Astrocyte (in vitro differentiated cells and primary cell): ENCODE results near the gene TNFRSF4. TPM values are rescaled to one million over a fixed set of nuclear protein-coding genes. Genes with fewer than 3 reads are reported as not detected.

Source experiments
- DNase-seq: peaks from one replicate; pipeline ENCODE4 v3.0.0-alpha.2; 2010; ENCODE audit warnings: low read depth
- FAIRE-seq: peaks from 2 replicates; lab custom pipeline; 2011; peaks lifted over from hg19 to GRCh38; lab: Jason Lieb, UNC
- H2AFZ ChIP-seq: 2 replicates; pipeline ENCODE4 v1.6.0; 2012; ENCODE audit warnings: low read depth, low read length, inconsistent platforms
- H3K27ac ChIP-seq: 2 replicates; pipeline ENCODE4 v1.5.1; 2011; ENCODE audit warnings: low read depth, low read length, inconsistent platforms
- H3K27me3 ChIP-seq: 2 replicates; pipeline ENCODE4 v1.6.0; 2011; ENCODE audit warnings: low read length, inconsistent platforms; ENCODE audit not compliant: insufficient read depth
- H3K36me3 ChIP-seq: 2 replicates; pipeline ENCODE4 v1.5.1; 2011; ENCODE audit warnings: low read length, inconsistent platforms; ENCODE audit not compliant: insufficient read depth
- H3K4me1 ChIP-seq: 2 replicates; pipeline ENCODE4 v1.5.1; 2011; ENCODE audit warnings: low read length, inconsistent platforms; ENCODE audit not compliant: insufficient read depth
- H3K4me2 ChIP-seq: 2 replicates; pipeline ENCODE4 v1.6.0; 2012; ENCODE audit warnings: low read length, inconsistent platforms
- H3K4me3 ChIP-seq: 2 replicates; pipeline ENCODE4 v1.5.1; 2011; ENCODE audit warnings: low read depth, mild to moderate bottlenecking, low read length, inconsistent platforms; ENCODE audit not compliant: insufficient read depth
- H3K79me2 ChIP-seq: 2 replicates; pipeline ENCODE4 v1.6.0; 2012; ENCODE audit warnings: mild to moderate bottlenecking, low read length, inconsistent platforms; ENCODE audit not compliant: insufficient read depth
- H3K9ac ChIP-seq: 2 replicates; pipeline ENCODE4 v1.6.0; 2012; ENCODE audit warnings: mild to moderate bottlenecking, low read length, inconsistent platforms
- H3K9me3 ChIP-seq: 2 replicates; pipeline ENCODE4 v1.5.1; 2012; ENCODE audit warnings: low read depth, mild to moderate bottlenecking, low read length, inconsistent platforms; ENCODE audit not compliant: insufficient read depth
- H4K20me1 ChIP-seq: 2 replicates; pipeline ENCODE4 v1.6.0; 2012; ENCODE audit warnings: low read length, inconsistent platforms; ENCODE audit not compliant: insufficient read depth
- H3K27ac Mint-ChIP-seq: one replicate; pipeline ENCODE4 v1.8.0; 2021; ENCODE audit warnings: mild to moderate bottlenecking, mixed read lengths; ENCODE audit not compliant: unreplicated experiment
- H3K27me3 Mint-ChIP-seq: one replicate; pipeline ENCODE4 v1.8.0; 2021; ENCODE audit warnings: low read depth, mixed read lengths; ENCODE audit not compliant: unreplicated experiment
- H3K36me3 Mint-ChIP-seq: one replicate; pipeline ENCODE4 v1.8.0; 2021; ENCODE audit warnings: low read depth, mixed read lengths; ENCODE audit not compliant: unreplicated experiment
- H3K4me1 Mint-ChIP-seq: one replicate; pipeline ENCODE4 v1.8.0; 2021; ENCODE audit warnings: low read depth, mixed read lengths; ENCODE audit not compliant: unreplicated experiment
- H3K4me3 Mint-ChIP-seq: one replicate; pipeline ENCODE4 v1.8.0; 2021; ENCODE audit warnings: mild to moderate bottlenecking, moderate library complexity, mixed read lengths; ENCODE audit not compliant: unreplicated experiment
- H3K9me3 Mint-ChIP-seq: one replicate; pipeline ENCODE4 v1.8.0; 2021; ENCODE audit warnings: mild to moderate bottlenecking, mixed read lengths; ENCODE audit not compliant: unreplicated experiment
- CTCF ChIP-seq: IDR thresholded peaks from 2 replicates; pipeline ENCODE4 v1.5.1; 2011; ENCODE audit warnings: low read depth, mild to moderate bottlenecking, inconsistent platforms, low read length, moderate library complexity; ENCODE audit not compliant: insufficient read depth
- EZH2 ChIP-seq: IDR thresholded peaks from 2 replicates; pipeline ENCODE4 v1.6.1; 2012; ENCODE audit warnings: mild to moderate bottlenecking, low read length, inconsistent platforms; ENCODE audit not compliant: insufficient read depth
- total RNA-seq: library from RNA; stranded (reverse); gene quantifications from 2 replicates; pipeline ENCODE4 v1.2.1, GENCODE V29; 2021

TNFRSF4 gene
- total RNA-seq, 1 donor from 2014 or later = 0.41 TPM

- peak overlapping the region; percentile 60 for H3K9ac ChIP-seq
- Mint-ChIP-seq H3K9me3 (no peaks in the 10 kb centered on the region), H3K36me3 (no peaks in the 10 kb centered on the region), H3K27me3 (peaks cover 2% of the 10 kb centered on the region), H3K4me1 (peaks cover 5% of the 10 kb centered on the region), H3K4me3 (peak overlapping the region; percentile 25), H3K27ac (no peak overlapping the region)
- no peaks in the 10 kb centered on the region for H3K36me3 ChIP-seq
- no peak overlapping the region for H3K27ac ChIP-seq
- TF ChIP-seq CTCF = no peak
- TF ChIP-seq EZH2 = no peak
- peak overlapping the region; percentile 77 for H2AFZ ChIP-seq
- H3K4me3 ChIP-seq = no peak overlapping the region
- H3K27me3 ChIP-seq = peaks cover 3% of the 10 kb centered on the region
- no peaks in the 10 kb centered on the region for H3K79me2 ChIP-seq
- peak; percentile 21 for DNase-seq
- H3K4me1 ChIP-seq = peaks cover 27% of the 10 kb centered on the region
- no peaks in the 10 kb centered on the region for H3K9me3 ChIP-seq
- no peaks in the 10 kb centered on the region for H4K20me1 ChIP-seq
- H3K4me2 ChIP-seq = peak overlapping the region; percentile 87
- FAIRE-seq = no peak
Measured at GRCh38 chr1:1208713-1209433, 5.1 kb downstream of the TNFRSF4 start.

GRCh38 chr1:1207571-1207892, 6.4 kb downstream of the TNFRSF4 start:
- H2AFZ ChIP-seq = no peak overlapping the region
- H3K4me3 ChIP-seq = no peak overlapping the region
- no peak overlapping the region for H3K9ac ChIP-seq
- no peaks in the 10 kb centered on the region for H4K20me1 ChIP-seq
- H3K36me3 Mint-ChIP-seq = no peaks in the 10 kb centered on the region
- H3K9me3 Mint-ChIP-seq = no peaks in the 10 kb centered on the region
- peak overlapping the region; percentile 87 for H3K4me2 ChIP-seq
- peaks cover 2% of the 10 kb centered on the region for H3K27me3 Mint-ChIP-seq
- peaks cover 3% of the 10 kb centered on the region for H3K27me3 ChIP-seq
- H3K36me3 ChIP-seq = no peaks in the 10 kb centered on the region
- FAIRE-seq (no peak), DNase-seq (no peak)
- peaks cover 5% of the 10 kb centered on the region for H3K4me1 Mint-ChIP-seq
- no peaks in the 10 kb centered on the region for H3K79me2 ChIP-seq
- no peak overlapping the region for H3K27ac ChIP-seq
- peaks cover 27% of the 10 kb centered on the region for H3K4me1 ChIP-seq
- no peak overlapping the region for H3K4me3 Mint-ChIP-seq
- H3K9me3 ChIP-seq = no peaks in the 10 kb centered on the region
- H3K27ac Mint-ChIP-seq = no peak overlapping the region
- TF ChIP-seq EZH2 (no peak), CTCF (no peak)

- TF ChIP-seq EZH2 (no peak), CTCF (no peak)
- no peaks in the 10 kb centered on the region for H3K9me3 Mint-ChIP-seq
- FAIRE-seq (no peak), DNase-seq (no peak)
- Histone ChIP-seq H3K9me3 (no peaks in the 10 kb centered on the region), H3K36me3 (no peaks in the 10 kb centered on the region), H3K4me3 (no peak overlapping the region), H4K20me1 (no peaks in the 10 kb centered on the region), H3K27me3 (peaks cover 3% of the 10 kb centered on the region), H3K27ac (no peak overlapping the region), H3K4me2 (peak overlapping the region; percentile 73), H3K4me1 (peaks cover 27% of the 10 kb centered on the region), H3K9ac (no peak overlapping the region), H3K79me2 (no peaks in the 10 kb centered on the region), H2AFZ (no peak overlapping the region)
- H3K27me3 Mint-ChIP-seq = peaks cover 2% of the 10 kb centered on the region
- H3K4me1 Mint-ChIP-seq = peaks cover 5% of the 10 kb centered on the region
- H3K4me3 Mint-ChIP-seq = no peak overlapping the region
- no peak overlapping the region for H3K27ac Mint-ChIP-seq
- H3K36me3 Mint-ChIP-seq = no peaks in the 10 kb centered on the region
Measured at GRCh38 chr1:1206966-1207531, 6.9 kb downstream of the TNFRSF4 start.
